NCI-H82 treated with DMSO at 0.1 percent for 48 hours (cell line): ENCODE measurements around the gene LRRC4.

Experiments
- DNase-seq: peaks from one replicate; lab custom pipeline; 2025; ENCODE audit not compliant: unreplicated experiment; lab: John Stamatoyannopoulos, UW

The LRRC4 gene

GRCh38 chr7:127981965-127982364, 49.3 kb downstream of the LRRC4 start:
- DNase-seq = no peak

DNA sequence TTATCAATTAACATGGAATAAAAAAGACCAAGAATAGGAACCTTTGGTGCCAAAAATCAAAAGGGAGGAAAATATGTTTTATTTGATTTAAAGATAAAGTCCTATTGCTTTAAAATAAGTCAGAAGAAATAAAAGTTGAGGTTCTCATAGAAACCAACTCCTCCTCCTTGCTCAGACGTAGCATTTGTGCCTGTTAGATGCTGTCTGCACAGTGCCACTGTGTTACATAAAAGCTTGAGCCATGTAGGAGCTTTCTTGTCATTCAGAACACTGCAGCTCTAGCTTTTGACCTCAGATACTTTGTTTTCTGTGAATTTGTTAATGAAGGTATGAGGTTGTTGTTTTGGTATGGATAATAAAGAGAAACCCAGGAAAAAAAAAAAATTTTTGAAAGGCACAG, 50.3 kb downstream of the LRRC4 start:
- DNase-seq = no peak

DNA sequence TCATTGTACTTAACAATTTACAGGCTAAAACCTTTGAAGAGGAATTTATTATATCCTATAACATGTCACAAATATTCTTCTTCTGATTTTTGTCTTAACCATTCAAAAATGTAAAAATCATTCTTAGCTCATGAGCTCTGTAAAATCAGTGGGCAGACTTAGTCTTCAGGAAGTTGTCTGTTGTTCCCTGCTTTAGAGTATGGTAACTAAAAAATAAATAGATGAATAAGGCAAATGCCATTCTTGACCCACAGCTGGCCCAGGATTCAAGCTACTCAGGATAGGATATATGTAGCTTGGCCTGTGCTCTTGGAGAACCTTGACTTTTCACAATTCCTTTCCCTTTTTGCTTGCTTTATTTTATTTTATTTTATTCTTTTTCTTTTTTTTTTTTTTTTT, 51.5 kb downstream of the LRRC4 start:
- DNase-seq = no peak

DNA sequence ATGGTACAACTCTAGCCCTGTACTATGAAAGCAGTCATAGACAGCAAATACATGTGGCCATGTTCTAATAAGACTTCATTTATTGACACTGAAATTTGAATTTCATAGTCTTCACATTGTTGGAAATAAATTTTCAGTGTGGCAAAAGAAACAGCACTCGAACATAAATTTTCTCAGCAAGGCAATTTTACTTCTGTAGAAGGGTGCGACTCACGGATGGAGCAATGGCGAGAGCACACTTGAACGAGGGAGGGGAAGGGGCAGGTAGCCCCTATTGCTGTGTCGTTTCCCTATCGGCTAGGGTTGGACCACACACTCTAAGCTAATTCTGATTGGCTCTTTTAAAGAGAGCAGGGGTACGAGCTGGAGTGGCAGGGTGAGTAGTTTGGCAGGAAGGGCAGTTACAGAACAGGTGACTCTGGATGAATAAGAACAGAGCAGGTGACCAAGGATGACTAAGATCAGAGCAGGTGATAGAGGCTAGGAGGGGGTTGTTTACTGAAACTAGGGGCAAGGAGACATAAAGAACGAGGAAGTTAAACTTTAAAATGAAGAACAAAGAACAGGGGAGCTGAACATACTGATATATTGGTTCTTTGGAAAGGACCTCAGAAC, 52.0 kb downstream of the LRRC4 start:
- no peak for DNase-seq

DNA sequence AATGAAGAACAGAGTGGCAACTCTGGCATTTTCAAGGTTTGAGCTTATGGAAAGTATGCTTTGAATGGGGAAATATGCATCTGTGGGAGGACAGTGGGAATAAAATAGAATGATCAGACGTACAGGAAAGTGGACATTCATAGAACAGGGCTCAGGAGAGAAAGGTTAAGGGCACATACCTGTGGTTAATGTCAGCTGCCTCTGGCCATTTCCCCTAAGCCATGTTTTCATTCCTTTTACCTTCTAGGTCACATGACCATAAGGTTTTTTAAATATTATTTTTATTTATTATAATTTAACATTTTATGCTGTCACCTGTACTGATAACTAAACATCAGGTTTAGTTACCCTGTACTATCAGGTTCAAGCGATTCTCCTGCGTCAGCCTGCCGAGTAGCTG, 52.8 kb downstream of the LRRC4 start:
- no peak for DNase-seq
